HG02588 (cell line): ENCODE results near the gene GABBR1.
A peak's percentile ranks its signal among the peaks of the same experiment; 100 is the strongest.

ENCODE experiments used
- ATAC-seq: cut with Tn5 transposase; IDR thresholded peaks from one replicate; pipeline ENCODE4 v1.9.1; 2021; ENCODE audit warnings: mild to moderate bottlenecking, moderate library complexity; ENCODE audit not compliant: unreplicated experiment

GABBR1 gene

DNA sequence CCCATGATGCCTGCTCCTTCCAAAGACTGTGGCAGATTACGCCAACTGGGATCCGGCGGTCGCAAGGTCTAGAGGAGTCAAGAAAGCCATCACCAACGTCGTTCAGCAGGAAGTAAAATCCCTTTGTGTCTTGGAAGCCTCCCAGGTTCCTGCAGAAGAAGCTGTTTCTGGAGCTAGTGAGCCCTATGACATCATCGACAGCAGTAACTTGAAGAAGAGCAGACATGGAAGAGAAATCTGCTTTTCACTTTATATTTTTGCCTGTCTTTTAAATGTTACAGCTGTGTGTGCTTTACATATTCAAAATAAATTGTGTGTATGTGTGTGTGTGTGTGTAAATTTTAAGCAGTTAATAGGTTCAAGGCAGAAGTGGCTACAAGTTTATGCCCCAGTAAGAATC lies 55.4 kb downstream of the GABBR1 start:
- ATAC-seq: no peak

DNA sequence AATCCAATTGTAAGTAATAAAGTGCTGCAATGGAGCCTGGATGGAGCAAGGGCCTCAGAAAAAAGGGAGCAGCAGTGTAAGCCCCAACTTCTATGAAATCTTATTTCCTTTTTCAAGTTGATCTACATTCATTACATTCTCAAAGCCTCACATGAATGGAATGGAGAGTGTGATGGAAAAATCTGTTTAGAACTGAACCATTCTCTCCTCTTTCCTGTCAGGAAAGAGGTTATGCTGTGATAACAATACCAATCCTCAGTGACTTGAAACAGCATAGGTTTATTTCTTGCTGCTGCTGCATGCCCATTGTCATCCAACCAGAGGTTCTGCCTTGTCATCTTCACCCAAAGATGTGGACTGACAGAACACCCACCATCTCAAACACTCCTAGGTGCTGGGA lies 56.9 kb downstream of the GABBR1 start:
- no peak for ATAC-seq

GRCh38 chr6:29567991-29568390 lies 65.0 kb downstream of the GABBR1 start:
- ATAC-seq: no peak

DNA sequence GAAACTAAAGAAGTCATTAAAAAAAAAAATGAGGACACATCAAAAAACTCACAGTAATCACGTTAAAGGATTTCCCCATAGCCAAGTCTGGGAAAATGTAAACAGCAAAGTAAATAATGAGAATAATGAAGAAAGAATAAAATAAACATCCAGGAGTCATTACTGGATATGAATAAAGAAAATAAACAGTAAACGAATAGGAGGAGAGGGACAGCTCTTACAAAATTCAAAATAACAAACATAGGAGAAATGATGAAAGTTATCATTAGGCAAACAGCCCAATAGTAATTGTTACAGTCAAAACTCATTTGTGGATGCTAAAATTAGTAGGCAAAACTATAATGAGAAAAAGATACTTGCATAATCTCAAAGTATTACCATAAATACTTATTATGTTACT lies 65.4 kb downstream of the GABBR1 start:
- ATAC-seq: no peak

DNA sequence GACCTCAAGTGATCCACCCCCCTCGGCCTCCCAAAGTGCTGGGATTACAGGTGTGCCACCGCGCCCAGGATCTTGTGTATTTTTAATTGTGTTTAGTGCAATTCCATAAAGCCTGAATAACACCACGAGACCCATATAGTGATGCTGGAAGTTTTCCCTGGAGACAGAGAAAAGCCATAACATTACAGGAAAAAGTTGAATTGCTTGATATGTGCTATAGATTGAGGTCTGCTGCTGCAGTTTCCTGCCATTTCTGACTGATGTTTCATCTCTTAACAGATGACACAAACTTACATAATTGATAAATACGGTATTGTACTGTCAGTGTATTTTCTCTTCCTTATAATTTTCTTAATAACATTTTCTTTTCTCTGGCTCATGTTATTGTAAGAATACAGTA lies 66.1 kb downstream of the GABBR1 start:
- no peak for ATAC-seq

DNA sequence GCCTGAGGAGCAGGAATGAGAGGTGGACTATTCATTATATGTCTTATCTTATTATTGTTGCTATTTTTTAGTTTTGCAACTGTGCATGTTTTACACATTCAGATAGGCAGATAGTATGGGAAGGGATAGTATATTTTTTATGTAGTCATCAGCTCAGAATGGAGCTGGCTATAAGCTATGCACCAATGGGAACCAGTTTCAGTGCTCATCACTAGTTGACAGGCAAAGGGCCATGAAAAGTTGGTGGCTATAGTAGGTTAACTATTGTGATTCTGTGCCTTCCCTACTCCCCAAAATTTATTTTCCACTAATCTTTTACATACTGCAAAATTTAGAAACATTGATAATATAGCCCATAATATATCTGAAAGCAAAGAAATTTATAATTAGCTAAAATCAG lies 68.1 kb downstream of the GABBR1 start:
- no peak for ATAC-seq

GRCh38 chr6:29563435-29563965 lies 69.5 kb downstream of the GABBR1 start:
- no peak for ATAC-seq

GRCh38 chr6:29561606-29562181 lies 71.3 kb downstream of the GABBR1 start:
- ATAC-seq: no peak

DNA sequence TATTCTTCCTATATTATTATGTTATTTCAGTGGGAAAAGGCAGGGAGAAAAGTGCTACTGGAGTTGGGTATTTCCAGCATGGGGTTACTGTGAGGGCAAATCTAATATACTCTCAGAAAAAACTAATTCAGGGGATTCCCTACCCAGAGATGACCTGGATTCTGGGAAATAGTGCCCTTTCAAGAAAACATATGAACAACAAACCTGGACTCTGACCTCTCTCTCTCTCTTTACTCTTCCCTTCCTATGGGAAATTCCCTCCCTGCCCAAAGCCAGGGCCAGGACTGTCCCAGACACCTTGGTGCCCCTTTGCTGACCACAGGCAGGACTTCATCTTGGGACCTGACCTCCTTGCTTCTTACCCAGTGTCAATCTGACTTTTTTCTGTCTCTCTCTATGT lies 71.9 kb downstream of the GABBR1 start:
- ATAC-seq: no peak

- no peak for ATAC-seq
Measured at GRCh38 chr6:29559524-29560287, 73.3 kb downstream of the GABBR1 start, which contains the start of gene UBD. TSS of gene UBD (minus strand) at chr6:29559732. CDS start at chr6:29559701, 31 bp downstream.

- no peak for ATAC-seq
Measured at GRCh38 chr6:29558439-29559079, 74.4 kb downstream of the GABBR1 start.

DNA sequence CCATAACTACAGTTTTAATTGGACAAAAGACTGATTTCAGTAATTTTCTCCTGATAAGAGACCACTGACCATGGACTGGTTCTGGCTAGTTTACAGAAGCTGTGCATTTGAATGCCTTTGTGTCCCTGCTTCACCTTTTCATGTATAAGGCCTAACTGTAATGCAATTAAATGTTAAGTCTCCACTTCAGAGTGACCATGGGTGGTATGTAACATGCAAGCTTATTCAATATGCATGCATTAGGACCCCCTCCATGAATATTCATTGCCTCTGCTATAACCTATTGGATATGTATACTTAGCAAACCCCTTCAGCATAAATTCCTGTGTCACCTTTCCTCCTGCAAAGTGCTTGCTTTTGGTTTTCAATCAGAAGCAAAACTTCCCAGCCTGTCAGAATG lies 75.7 kb downstream of the GABBR1 start:
- ATAC-seq: no peak

- ATAC-seq: no peak
Measured at GRCh38 chr6:29554764-29555163, 78.2 kb downstream of the GABBR1 start.

- no peak for ATAC-seq
Measured at GRCh38 chr6:29553268-29554057, 79.5 kb downstream of the GABBR1 start.

DNA sequence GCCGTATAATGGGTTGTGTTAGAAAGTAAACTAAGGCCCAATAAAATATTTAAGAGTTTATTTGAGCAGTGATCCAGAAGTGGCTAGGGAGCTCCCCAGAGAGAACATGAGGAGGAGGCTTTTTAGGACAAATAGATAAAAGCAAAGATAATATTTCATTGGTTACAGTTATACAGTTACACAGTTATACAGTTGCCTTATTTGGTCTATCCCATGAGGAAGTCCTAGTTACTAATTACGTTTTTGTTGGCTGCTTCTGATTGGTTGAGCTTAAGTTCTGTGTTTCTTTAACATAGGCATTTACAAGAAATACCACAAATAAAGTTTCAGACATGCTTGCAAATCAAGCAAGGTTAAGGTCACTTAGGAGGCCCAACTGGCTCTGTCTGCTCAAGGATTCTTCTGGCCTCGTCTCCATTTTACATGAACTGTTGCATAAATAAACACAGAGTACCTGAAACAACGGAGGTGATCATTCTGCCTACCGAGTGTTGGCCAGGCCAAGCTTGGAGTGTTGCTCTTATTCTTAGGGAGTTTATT lies 80.4 kb downstream of the GABBR1 start:
- ATAC-seq: peak; percentile 75

GRCh38 chr6:29547573-29547972 lies 85.4 kb downstream of the GABBR1 start:
- no peak for ATAC-seq

- no peak for ATAC-seq
Measured at GRCh38 chr6:29537714-29538403, 95.1 kb downstream of the GABBR1 start.

DNA sequence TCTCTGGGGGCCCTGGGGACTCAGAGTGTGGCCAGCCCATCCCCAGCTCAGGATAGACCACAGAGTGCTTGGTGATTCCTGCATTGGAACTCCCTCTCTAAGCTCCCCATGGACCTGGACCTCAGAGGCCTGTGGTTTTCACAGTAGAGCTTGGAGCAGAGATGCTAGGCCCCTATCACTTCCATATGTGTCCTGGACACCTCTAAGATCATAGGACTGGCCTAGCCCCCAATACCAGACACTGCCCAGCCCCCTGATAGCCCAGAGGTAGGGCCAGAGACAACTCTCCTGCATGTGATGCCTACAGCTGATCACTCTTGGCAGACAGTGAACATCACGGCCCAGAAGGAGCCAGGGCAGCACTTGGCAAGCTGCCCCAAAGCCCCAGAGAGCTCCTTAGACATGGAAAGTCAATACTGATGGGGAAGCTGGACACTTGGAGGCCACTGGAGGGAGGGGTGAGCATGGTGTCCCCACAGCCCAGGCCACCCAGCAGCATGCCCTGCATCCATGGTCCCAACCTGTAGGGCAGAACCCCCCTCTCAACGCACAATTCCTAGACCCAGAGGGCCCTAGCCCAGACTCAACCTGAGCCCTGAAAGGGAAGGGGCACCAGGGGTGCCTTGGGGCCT lies 100.5 kb downstream of the GABBR1 start:
- no peak for ATAC-seq

- peak; percentile 48 for ATAC-seq
Measured at GRCh38 chr6:29531668-29532067, 101.3 kb downstream of the GABBR1 start.
